NCI-H510A treated with DMSO at 0.1 percent for 48 hours (cell line): Measurements from ENCODE around the gene SMIM5.
"Not testable (repeated sequence)": the region's sequence is repeated elsewhere in the genome, so short reads cannot be mapped to it uniquely, and the experiment has no call there.

Source experiments
- DNase-seq: peaks from one replicate; lab custom pipeline; 2025; lab: John Stamatoyannopoulos, UW

SMIM5 gene, protein sequence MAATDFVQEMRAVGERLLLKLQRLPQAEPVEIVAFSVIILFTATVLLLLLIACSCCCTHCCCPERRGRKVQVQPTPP

DNA sequence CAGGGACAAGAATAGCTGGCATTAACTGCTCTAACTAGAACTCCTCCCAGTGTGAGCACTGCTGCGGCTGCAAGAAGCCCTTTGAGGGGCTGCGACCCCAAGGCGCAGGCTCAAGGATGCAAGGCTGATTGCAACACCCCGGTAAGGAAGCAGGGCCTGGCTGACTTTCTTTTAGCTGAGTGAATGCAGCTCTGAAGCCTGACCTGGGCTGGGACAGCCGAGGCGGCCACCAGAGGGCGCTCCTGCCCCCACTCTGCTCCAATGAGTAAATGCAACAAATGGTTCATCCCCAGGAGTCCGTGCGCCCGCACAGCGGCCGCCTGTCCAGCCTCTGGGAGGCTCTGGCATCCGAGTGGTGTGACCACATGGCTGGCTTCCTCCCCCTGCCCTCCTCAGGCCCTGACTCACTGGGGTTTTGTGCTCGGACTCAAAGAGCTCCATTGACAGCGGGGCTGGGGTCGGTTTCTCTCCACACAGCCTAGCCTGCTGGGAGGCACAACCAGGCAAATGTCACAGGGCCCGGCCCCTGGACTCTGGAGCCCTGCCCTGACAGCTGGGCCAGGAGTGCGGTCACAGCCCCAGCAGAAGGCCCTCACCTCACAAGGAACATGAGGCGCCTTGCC is at the start of gene SMIM5:
TSS of gene SMIM5 (plus strand) at position 572 of the 623 bp plus-strand sequence. CDS start 6,768 bp downstream, outside the sequence.
- peak; percentile 40 for DNase-seq

DNA sequence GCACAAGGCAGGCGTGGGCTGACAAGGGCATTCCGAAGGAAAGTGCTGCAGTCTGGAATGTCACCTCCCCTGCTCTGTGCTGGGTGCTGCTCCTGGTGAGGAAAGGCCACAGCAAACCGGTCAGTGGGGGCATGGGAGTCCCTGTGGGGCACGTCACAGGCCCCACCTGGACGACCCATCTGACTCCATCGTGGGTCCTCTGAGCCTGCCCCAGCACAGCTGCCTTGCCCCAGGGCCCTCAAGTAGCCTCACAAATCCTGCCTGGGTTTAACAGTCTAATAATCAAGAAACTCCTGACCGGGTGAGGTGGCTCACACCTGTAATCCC is 48.4 kb upstream of the SMIM5 start:
- no peak for DNase-seq

DNA sequence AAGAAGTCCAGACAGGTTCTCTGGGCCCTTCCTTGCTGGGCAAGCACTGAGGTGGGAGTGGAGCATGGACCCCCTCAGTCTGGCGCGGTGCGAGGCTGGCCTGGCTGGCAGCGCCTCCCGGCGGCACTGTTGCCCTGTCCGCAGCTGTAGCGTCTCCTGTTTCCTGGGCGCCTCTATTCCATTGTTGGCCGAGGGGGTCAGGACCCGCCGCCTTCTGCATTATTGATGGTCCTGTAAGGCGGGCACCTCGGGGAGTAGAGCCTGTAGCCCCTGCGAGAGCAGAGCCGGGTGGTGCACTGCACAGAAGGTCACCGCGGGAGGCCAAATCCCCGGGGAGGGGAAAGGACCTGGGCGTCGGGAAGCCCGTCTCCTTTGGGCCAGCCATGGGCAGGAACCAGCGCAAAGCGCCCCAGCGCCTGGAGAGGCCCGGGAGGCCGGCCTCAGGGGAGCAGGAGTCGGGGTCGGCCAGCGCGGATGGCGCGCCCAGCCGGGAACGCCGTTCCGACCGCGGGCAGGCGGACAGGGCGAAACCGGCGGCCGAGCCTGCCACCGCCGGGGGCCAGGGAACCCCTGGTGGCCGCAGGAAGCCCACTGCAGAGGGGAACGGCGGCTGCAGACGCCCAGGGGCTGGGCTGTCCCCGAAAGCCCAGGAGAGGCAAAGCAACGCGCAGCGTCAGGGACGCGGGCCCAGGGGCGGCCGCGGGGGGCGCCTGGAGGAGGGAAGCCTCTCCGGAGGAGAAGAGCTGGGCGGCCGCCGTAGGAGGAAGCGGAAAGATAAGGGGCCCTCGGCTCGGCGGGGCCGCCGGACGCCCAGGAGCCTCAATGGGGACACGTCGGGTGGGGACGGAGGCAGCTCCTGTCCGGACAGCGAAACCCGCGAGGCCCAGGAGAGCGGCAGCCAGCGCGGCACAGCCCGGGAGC is 45.3 kb upstream of the SMIM5 start, which contains the start of gene MYO15B:
TSS of gene MYO15B (plus strand) at position 126 of the 921 bp plus-strand sequence. CDS start at position 384, 258 bp downstream.
- DNase-seq, result peak; percentile 28

DNA sequence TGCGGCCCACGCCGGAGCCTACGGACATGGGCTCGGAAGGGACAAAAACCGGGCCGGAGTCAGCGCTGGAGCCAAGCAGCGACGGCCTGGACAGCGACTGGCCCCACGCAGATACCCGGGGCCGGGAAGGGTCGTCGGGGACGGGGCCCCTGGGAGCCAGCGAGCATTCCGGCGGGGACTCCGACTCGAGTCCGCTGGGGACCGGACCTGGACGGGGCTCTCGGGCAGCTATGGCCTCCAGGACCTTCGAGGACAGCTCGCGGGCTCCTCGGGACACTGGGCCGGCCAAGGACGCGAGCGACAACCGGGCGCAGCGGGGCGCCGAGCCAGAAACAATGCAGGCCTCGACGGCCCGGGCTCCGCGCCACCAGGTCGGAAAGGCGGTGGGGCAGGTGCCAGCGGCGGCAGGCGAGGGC is 44.6 kb upstream of the SMIM5 start:
- no peak for DNase-seq

DNA sequence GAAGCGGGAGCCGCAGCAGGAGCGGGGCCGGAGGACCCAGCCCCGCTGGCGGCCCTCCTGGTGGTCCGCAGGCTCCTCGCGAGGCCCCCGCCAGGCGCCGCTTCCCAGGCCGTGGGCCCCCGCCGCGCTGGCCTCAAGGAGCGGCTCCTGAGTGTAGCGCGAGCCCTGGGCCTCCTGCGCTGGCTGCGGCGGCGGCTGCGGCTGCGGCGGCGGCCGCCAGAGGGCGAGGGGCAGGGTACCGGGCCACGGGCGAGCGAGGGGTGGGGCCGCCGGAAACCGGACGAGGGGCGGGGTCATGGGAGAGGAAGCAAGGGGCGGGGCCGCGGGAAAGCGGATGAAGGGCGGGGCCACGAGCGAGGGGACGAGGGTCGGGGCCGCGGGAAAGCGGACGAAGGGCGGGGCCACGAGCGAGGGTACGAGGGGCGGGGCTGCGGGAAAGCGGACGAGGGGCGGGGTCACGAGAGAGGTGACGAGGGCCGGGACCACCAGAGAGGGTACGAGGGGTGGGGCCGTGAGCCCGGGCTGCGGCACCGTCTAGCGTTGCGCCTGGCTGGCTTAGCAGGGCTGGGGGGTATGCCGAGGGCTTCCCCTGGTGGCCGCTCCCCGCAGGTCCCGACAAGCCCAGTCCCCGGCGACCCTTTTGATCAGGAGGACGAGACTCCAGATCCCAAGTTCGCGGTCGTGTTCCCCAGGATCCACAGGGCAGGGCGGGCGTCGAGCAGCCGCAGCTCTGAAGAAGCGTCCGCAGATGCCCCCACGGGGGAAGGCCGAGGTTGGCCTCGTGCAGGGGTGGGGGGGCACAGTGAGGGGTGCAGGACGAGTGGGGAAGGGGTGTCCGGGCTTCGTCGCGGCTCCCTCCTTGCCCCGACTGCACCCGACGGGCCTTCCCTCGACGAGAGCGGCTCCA is 44.0 kb upstream of the SMIM5 start:
- peak; percentile 85 for DNase-seq

DNA sequence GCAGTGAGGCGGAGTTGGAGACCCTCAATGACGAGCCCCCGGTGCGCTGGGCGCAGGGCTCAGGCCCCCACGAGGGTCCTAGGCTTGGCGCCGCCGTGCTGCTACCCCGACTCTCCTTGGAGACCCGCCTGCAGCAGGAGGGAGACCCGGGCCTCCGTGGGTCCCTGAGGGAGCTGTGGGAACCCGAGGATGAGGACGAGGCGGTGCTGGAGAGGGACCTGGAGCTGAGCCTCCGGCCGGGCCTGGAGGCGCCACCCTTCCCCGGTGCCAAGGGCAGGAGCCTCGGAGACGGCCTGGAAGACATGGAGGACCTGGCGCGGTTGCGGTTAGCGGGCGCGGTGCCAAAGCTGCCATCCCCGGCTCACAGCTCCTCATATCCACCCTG is 43.3 kb upstream of the SMIM5 start:
- DNase-seq, result no peak

DNA sequence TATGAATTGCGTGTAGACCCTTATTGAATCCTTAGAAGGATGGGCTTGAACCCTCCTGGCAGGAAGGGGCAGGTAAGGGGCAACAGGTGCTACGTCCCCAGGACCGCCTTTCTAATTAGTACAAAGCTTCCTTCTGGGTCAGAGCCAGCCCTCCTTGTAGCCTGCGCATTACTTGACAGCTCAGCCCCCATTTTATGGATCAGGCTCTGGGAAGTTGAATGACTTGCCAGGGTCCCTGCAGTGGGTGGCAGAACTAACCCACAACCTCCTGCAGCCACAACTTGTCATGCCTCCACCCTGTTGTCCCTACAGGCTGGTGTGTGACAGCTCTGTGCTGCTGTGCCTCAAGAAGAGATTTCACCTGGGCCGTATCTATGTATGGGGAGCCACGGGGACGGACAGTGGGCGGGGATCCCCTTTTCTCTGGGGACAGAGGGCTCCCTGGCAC is 42.9 kb upstream of the SMIM5 start:
- no peak for DNase-seq

DNA sequence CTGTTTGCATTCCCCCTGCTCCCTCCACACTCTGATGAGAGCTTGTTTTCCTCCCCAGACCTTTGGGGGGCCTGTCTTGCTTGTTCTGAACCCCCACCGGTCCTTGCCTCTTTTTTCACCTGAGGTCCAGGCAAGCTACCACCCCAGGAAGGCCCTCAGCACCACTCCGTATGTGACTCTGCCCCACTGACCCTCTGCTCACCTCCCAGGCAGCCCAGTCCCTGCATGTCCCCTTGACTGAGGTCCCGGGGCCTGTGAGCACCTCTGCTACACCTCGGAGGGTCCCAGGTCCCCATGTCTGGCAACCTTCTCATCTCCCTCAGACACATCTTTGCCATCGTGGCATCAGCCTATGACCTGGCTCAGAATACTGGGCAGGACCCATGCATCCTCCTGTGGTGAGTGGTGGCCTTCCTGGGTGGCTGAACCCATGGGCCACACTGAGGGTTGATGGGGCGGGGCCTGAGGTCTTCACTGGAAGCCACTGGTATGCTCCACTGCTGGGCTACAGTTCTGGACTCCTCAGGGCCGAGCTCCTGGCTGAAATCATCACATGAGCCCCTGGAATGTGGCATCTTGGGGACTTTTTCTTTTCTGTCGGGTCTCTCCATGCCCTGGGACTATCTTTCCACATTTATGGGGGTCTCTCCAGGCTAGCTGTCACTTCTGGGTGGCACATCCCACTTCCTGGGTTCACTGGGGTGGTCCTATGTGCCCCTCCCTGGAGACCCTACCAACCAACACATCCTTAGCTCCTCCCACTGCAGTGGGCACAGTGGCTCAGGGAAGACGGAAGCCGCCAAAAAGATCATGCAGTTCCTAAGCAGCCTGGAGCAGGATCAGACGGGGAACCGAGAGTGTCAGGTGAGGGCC is 42.1 kb upstream of the SMIM5 start:
- no peak for DNase-seq

DNA sequence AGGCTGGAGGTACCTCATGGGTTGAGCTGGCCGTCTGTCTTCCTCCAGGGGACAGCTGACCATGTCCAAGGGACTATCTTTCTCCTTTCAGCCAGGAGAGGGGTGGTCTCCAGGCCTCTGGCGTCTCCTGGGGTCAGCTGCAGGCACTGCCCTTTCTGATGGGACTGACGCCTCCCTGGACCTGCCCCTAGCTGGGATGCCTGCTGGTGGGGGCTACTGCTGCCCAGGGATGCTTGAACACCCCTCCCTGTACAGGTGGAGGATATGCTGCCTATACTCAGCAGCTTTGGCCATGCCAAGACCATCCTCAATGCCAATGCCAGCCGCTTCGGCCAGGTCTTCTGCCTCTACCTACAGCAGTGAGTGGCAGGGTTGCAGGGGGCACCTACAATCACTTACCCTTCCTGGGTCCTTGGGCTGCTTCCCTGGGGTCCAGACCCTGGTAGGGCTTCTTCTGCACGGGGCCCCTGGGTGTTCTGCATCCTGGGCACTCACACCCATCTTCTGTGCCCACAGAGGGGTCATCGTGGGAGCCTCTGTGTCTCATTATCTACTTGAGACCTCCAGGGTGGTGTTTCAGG is 41.4 kb upstream of the SMIM5 start:
- no peak for DNase-seq

DNA sequence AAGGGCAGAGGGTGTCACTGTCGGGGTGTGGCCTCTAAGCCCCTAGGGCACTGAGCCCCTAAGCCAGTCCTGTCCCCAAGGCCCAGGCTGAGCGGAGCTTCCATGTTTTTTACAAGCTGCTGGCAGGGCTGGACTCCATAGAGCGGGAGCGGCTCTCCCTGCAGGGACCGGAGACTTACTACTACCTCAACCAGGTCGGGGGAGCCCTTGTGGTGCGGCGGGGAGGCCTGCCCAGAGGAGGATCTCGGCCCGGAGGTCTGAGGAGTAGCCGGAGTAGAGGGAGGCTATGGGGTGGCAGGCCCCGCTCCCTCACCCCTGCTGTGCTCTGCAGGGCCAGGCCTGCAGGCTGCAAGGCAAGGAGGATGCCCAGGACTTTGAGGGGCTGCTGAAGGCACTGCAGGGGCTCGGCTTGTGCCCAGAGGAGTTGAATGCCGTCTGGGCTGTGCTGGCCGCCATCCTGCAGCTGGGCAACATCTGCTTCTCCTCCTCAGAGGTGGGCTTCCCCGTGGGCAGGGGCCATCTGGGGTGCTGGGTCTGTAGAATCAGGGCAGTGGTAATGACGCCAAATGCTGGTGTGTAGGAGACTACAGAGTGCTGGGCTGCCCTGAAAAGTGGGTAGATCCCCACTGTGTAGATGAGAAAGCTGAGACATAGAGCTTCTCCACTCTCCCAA is 40.8 kb upstream of the SMIM5 start:
- no peak for DNase-seq

DNA sequence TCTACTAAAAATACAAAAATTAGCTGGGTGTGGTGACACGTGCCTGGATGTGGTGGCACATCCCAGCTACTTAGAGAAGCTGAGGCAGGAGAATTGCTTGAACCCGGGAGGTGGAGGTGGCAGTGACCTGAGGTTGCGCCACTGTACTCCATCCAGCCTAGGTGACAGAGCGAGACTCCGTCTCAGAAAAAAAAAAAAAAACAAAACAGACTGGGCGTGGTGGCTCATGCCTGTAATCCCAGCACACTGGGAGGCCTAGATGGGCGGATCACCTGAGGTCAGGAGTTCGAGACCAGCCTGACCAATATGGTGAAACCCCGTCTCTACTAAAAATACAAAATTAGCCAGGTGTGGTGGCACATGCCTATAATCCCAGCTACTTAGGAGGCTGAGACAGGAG is 39.8 kb upstream of the SMIM5 start:
- not testable (repeated sequence) for DNase-seq

DNA sequence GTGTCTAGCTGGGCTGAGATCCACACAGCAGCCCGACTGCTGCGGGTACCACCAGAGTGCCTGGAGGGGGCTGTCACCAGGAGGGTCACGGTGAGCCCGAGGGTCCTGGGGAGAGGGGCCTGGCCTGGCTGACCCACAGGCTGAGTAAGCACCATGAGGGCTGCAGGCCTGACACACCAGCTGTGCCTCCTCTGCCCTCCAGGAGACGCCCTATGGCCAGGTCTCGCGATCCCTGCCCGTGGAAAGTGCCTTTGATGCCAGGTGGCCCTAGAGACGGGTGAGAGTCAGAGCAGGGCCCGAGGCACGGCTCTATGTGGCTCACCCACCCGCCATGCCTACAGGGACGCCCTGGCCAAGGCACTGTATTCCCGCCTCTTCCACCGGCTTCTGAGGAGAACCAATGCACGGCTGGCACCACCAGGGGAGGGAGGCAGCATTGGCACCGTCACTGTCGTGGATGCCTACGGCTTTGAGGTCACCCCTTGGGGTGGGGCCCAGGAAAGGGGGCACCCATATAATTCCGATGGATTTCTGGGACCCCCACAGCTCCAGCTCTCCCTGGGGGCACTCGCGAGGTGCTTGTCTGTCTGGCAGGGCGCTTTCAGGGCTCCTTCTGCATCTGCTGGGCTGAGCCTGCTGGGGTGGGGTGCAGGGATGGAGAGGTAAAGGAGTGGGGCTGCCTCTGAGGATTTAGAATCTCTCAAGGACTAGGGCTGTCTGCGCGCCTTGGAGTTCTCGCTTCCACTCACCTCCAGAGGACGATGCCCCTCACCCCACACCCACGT is 38.5 kb upstream of the SMIM5 start:
- no peak for DNase-seq

DNA sequence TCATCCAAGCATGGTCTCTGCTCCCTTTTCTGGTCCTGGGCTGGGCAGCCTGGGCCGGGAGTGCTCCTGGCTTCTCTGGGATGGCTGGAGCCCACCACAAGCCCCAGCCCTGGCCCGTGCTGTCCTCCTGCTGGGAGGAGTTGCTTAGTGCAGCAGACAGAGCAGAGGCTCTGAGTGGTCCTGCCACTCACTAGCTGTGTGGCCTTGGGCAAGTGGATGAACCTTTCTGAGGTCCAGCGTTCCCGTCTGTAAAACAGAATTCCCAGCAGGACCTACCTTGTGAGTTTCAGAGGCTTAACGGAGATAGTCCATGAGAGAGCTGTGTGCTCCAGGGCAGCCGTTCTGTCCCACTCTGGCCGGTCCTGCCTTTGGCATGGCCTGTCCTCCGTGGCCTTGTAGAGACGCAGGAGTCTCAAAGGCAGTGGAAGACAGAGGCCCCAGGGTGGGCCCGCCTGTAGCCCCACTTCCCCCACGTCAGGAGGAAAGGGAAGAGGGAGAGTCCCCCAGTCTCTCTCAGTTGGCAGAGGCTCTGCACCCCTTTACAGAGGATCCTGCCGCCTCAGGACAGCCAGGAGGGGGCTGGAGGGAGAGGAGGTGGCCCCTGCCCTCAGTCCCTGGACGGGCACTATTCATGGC is 37.8 kb upstream of the SMIM5 start:
- DNase-seq, result no peak

DNA sequence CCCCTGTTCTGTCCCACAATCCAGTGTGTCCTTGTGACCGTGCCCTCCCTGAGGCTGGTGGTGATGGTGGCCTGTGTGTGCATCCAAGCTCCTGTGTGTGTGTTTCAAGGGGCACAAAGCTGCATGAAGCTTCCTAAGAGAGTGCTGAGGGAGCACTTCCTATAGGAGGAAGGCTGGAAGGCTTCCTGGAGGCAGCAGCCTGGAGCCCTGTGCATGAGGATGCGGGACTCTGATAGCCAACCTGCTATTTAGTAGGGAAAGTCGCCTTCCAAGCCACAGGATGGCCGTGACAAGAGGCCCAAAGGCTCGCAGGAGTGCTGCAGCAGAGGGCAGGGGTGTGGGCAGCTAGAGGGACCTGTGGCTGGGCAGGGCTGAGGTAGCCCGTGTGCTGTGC is 37.3 kb upstream of the SMIM5 start:
- no peak for DNase-seq

DNA sequence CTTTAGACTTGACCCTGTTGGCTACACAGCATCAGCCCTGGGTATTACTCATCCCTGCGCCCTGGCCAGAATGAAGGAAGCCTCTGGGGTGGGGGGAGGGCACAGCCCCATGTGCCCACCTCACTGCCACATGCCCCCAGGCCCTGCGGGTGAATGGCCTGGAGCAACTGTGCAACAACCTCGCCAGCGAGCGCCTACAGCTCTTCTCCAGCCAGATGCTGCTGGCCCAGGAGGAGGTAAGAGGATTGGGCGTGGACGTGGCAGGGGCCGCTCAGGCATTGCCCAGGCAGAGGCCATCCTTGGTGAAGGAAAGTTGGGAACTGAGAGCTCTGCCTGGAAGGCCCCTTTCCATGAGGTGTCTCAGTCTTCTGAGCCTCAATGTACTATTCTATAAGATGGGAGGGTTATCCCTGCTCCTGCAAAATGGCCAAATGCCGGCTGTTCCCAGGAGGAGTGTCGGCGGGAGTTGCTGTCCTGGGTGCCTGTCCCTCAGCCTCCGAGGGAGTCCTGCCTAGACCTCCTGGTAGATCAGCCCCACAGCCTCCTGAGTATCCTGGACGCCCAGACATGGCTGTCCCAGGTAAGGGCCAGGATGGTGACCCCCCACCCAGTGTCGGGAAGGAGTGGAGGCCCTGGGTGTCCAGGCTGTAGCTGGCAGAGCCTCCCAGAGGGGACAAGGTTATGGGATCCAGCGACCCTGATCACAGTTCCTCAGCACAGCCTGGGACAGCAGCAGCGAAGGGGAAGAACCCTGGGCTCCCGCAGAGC is 36.7 kb upstream of the SMIM5 start:
- DNase-seq, result no peak

DNA sequence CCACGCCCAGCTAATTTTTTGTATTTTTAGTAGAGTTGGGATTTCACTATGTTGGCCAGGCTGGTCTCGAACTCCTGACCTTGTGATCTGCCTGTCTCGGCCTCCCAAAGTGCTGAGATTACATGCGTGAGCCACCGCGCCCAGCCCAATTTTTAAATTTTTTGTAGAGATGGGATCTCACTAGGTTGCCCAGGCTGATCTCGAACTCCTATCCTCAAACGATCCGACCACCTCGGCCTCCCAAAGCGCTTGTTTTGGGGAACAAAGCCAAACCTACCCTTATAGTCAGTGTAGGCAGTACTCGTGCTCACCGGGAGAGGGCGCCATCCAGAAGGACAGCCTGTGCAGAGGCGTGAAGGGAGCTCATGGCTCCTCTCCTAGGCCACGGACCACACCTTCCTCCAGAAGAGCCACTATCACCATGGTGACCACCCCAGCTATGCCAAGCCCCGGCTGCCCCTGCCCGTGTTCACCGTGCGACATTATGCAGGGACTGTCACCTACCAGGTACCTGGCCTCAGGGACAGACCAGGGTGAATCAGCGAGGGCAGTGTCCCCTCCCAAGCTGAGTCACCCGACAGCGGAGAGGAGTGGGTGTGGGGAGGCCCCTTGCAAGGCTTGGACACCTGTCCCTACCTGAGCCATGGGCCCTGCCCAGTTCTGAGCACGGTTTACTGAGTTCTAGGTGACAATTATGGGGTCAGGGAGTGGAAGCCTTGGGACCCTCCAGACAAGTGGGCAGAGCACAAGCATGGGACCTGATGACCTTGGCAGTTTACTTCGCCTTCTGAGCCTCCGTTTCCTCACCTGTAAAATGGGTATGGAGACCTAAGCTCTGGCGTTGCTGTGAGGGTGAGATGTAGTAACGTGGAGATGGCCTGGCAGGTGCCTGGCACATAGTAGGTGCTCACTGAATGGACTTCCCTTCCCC is 31.9 kb upstream of the SMIM5 start:
- DNase-seq, result peak; percentile 42

DNA sequence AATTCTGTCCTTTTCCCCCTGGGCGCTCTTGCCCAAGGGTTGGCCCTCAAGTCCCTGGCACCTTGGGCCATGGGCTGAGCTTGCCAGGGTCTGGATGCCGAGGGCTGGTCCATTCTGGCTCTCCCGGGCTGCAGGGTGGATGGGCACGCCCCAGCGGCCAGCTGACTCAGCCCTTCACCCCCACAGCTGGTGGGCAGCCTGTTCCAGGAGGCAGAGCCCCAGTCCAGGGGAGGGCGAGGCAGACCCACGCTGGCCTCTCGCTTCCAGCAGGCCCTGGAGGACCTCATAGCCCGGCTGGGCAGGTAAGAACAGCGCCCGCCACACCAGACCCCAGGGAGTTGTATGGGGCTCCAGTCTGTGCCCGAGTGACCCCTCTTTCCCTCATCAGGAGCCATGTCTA is 30.6 kb upstream of the SMIM5 start:
- no peak for DNase-seq
